ENCODE measurements around the gene EMC8. TPM values are rescaled to one million over a fixed set of nuclear protein-coding genes. Genes with fewer than 3 reads are reported as not detected.
A peak's percentile ranks its signal among the peaks of the same experiment; 100 is the strongest.

Gene EMC8
- total RNA-seq, 4 donors from 2014 or later: 22.2 to 39.0 (median 27.3) TPM

DNA sequence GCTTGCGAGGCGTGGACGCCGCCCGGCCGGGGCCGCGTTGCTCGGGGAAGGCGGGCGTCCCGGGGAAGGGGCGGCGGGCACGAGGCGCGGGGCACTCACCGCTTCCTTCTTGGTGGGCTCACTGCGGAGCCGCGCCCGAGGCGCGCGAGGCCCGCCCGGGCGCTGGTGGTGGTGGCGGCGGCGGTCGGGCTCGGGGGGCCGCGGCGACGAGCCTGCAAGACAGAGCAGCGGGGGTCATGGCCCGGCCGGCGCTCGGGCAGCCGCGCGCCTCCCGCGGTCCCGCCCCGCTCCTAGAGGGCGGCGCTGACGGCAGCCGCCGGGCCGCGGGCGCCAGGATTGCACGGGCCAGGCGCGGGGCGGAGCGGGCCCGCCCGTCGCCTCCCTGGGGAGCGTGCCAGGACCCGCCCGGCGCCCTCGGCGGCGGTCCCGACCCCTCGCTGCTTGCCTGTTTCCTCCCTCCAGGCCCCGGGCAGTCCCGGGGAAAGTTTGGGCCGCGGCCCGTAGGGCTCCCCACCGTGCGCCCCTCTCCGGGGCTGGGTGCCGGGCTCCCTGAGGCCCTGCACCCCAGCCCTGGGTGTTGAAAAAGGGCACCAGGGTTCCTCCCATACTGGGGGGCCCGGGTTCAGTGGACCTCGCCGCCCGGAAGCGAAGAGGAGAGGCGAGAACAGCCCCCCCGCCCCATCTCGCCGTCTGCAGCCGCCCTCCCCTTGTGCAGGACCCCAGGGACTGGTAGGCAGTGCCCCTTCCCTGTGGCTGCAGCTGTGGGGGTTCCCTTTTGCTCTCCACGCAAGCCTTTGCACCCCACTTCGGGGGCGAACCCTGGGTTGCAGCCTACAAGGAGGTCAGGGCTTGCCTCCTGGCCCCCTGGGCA, 48.3 kb downstream of the EMC8 start, which contains the start of gene C16orf74:
TSS of gene C16orf74 (minus strand) at position 270 of the 871 bp plus-strand sequence. CDS start 15,879 bp downstream, outside the sequence.
- ATAC-seq (ENCODE audit: low FRiP score) (peak; percentile 61), DNase-seq (ENCODE audit: low spot score) (no peak)
- TF ChIP-seq, protein P1, sequence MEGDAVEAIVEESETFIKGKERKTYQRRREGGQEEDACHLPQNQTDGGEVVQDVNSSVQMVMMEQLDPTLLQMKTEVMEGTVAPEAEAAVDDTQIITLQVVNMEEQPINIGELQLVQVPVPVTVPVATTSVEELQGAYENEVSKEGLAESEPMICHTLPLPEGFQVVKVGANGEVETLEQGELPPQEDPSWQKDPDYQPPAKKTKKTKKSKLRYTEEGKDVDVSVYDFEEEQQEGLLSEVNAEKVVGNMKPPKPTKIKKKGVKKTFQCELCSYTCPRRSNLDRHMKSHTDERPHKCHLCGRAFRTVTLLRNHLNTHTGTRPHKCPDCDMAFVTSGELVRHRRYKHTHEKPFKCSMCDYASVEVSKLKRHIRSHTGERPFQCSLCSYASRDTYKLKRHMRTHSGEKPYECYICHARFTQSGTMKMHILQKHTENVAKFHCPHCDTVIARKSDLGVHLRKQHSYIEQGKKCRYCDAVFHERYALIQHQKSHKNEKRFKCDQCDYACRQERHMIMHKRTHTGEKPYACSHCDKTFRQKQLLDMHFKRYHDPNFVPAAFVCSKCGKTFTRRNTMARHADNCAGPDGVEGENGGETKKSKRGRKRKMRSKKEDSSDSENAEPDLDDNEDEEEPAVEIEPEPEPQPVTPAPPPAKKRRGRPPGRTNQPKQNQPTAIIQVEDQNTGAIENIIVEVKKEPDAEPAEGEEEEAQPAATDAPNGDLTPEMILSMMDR (IDR thresholded peaks at IDR 0.05): no peak

GRCh38 chr16:85750146-85750826, 49.1 kb downstream of the EMC8 start:
- ATAC-seq (ENCODE audit: low FRiP score) (no peak), DNase-seq (ENCODE audit: low spot score) (no peak)
- TF ChIP-seq, protein P1 (IDR thresholded peaks at IDR 0.05): no peak

DNA sequence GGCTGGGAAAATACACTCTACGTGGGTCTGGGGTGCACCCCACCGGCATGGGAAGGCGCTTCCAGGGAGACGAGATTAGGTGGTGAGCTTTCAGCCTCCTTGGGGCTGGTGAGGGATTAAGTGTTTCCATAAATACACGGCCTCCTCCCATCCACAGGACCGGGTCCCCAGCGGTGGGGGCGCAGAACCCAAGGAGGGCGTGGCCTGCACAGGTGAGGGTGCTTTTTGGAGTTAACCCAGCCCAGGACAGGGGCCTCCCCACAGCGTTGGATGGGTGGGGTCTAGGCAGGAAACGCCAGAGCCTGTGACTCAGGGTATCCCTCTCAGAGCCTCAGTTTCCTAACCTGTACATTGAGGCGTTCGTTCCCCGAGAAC, 49.6 kb downstream of the EMC8 start:
- TF ChIP-seq, protein P1 (IDR thresholded peaks at IDR 0.05): no peak
- DNase-seq (ENCODE audit: low spot score): no peak
- ATAC-seq (ENCODE audit: low FRiP score): no peak

- ATAC-seq (ENCODE audit: low FRiP score): no peak
- TF ChIP-seq, protein P1 (IDR thresholded peaks at IDR 0.05): no peak
- no peak for DNase-seq (ENCODE audit: low spot score)
These were observed 52.7 kb downstream of the EMC8 start for GRCh38 chr16:85746460-85747215.

DNA sequence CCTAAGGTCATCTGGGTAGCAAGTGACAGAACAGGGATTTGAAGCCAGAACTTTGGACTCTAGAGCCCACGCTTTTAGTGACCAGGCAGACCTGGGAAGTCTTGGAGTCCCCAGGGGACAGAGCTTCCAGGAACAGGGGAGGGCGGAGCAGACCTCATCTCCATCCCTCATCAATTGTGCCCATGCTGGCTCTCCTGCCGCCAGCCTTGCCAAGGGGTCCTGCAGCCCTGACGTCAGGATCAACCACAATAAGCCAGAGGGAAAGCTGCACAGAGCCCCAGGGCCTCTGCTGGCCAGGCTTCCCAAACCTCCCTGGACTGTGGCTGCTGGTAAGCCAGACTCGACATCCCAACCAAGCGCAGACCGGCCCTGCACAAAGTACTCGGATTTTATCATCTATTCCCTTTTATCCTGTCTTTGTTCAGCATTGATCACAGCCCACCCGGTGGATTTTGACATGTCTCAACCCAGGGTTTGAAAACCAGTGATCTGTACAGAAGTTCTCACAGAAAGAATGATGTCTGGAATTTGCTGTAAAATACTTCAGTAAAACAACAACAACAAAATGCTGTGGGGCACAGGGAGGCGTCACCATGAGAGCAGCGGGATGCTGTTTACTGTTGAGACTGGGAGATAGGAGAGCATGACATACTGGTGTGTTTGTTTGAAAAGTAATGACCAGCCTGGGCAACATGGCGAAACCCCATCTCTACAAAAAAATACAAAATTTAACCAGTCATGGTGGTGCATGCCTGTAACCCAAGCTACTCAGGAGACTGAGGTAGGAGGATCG, 60.2 kb downstream of the EMC8 start:
- ATAC-seq (ENCODE audit: low FRiP score): no peak
- no peak for DNase-seq (ENCODE audit: low spot score)
- TF ChIP-seq, protein P1 (IDR thresholded peaks at IDR 0.05): no peak

- DNase-seq (ENCODE audit: low spot score) (no peak), ATAC-seq (ENCODE audit: low FRiP score) (no peak)
- TF ChIP-seq, protein P1 (IDR thresholded peaks at IDR 0.05): no peak
These were observed 62.4 kb downstream of the EMC8 start for GRCh38 chr16:85736921-85737320.

All from omental fat pad (tissue), 4 donors.